IPS-18c (cell line): ENCODE data around the gene KPNB1.

Experiments
- H3K4me3 ChIP-seq: 2 replicates; pipeline ENCODE4 v1.7.0; 2013; ENCODE audit warnings: low read depth, mild to moderate bottlenecking, low read length, moderate library complexity; ENCODE audit not compliant: insufficient read depth
- H3K9me3 ChIP-seq: one replicate; pipeline ENCODE4 v1.6.1; 2013; ENCODE audit warnings: mild to moderate bottlenecking, low read length, moderate library complexity; ENCODE audit not compliant: control insufficient read depth, insufficient read depth

KPNB1 gene

GRCh38 chr17:47649153-47649971 lies at the start of gene KPNB1:
Gene KPNB1 (plus strand): TSS chr17:47649919. CDS start chr17:47650245, 326 bp downstream.
- H3K9me3 ChIP-seq, result no peaks in the 10 kb centered on the region
- H3K4me3 ChIP-seq, result peak within 1 kb of the TSS; percentile 85

GRCh38 chr17:47603830-47604597 lies 45.7 kb upstream of the KPNB1 start:
- Histone ChIP-seq H3K4me3 (no peak overlapping the region), H3K9me3 (no peaks in the 10 kb centered on the region)

DNA sequence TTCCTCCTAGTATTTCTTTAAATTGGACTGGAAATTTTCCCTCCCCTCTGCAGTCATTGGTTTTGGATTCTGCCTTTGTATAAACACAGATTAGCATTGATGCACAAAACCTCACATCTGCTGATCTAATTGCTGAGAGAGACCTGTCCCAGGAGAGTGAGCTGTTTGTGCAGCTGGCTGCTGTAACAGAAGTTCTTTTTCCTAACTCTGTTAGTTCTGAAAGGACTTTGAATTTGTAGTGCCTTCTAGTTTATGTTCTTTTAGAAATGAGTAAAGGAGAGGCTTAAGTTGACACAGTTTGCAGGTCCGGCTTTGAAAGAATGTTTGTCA lies 45.2 kb upstream of the KPNB1 start:
- Histone ChIP-seq H3K4me3 (no peak overlapping the region), H3K9me3 (no peaks in the 10 kb centered on the region)

DNA sequence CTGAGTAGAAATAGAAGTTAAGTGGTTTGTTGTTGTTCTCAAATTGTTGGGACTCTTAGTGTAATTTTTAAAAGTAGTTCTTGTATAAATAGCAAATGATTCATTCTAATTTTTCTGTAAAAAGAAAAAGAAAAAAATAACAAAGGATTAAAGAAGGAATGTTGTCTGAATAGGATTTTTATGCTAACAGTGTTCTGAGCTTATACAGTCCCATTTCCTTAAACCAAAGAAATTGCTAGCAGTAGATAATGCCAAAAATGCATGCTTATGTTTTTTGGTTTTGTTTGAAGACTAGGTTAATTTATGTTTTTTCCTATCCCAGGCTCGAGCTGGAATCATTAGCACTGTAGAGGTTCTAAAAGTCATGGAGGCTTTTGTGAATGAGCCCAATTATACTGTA lies 44.7 kb upstream of the KPNB1 start:
- no peak overlapping the region for H3K4me3 ChIP-seq
- H3K9me3 ChIP-seq, result no peaks in the 10 kb centered on the region

GRCh38 chr17:47607481-47607880 lies 42.2 kb upstream of the KPNB1 start:
- H3K9me3 ChIP-seq, result no peaks in the 10 kb centered on the region

GRCh38 chr17:47611372-47612350 lies 38.1 kb upstream of the KPNB1 start:
- no peaks in the 10 kb centered on the region for H3K9me3 ChIP-seq
- no peak overlapping the region for H3K4me3 ChIP-seq

More at GRCh38 chr17:47607481-47607880, 42.2 kb upstream of the KPNB1 start:
- H3K4me3 ChIP-seq, result no peak overlapping the region

- no peaks in the 10 kb centered on the region for H3K9me3 ChIP-seq
- H3K4me3 ChIP-seq, result no peak overlapping the region
These were observed 33.8 kb upstream of the KPNB1 start for GRCh38 chr17:47615766-47616424.

DNA sequence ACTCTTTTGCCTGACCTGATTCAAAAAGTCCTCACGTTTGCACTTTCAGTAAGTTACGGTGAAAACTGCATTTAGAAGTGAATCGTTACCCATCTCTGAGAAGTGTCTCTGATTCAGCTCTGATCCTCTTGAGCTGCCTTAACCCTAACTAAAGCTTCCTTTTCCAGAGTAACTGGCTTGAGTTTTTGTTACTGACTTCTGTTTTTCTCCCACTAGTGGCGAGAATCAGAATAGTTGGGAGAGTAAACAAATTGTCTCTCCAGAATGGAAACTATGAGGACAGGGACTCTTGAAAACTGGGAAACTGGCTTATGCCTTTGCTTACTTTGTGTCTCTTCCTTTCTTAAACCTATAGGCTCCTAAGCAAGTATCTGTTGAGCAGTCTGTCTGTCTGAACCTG lies 31.3 kb upstream of the KPNB1 start:
- H3K9me3 ChIP-seq, result no peaks in the 10 kb centered on the region
- no peak overlapping the region for H3K4me3 ChIP-seq

DNA sequence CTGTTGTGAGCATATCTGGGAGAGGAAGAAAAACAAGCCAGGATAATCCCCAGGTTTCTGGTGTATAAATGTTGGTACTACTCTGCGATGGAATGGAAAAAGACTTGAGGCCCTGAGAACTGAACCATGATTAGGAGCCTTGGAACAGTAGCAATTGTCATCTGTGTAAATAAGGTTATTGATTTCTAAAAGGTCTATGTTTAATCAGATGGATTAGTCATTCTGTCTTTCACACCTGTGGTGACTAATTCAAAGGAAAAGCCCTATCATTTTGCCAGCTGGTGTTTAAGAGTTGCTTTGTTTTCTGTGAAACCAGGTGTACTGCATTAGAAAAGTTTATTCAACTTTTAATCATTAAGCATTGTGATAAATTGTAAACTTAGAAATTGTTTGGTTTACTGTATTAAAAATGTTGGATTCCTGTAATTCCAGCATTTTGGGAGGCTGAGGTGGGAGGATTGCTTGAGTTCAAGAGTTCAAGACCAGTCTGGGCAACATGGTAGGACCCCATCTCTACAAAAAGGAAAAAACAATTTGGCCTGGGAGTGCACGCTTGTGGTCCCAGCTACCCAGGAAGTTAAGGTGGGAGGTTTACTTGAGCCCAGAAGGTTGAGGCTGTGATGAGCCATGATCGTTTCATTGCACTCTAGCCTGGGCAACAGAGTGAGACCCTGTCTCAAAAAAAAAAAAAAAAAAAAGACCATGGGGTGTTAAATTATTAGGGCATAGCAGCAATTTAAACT lies 29.0 kb upstream of the KPNB1 start:
- no peaks in the 10 kb centered on the region for H3K9me3 ChIP-seq
- no peak overlapping the region for H3K4me3 ChIP-seq

GRCh38 chr17:47621293-47622179 lies 28.2 kb upstream of the KPNB1 start:
- Histone ChIP-seq H3K9me3 (no peaks in the 10 kb centered on the region), H3K4me3 (no peak overlapping the region)

GRCh38 chr17:47622180-47622549 lies 27.6 kb upstream of the KPNB1 start:
- Histone ChIP-seq H3K4me3 (no peak overlapping the region), H3K9me3 (no peaks in the 10 kb centered on the region)

GRCh38 chr17:47624727-47625068 lies 25.0 kb upstream of the KPNB1 start:
- no peaks in the 10 kb centered on the region for H3K9me3 ChIP-seq
- no peak overlapping the region for H3K4me3 ChIP-seq

DNA sequence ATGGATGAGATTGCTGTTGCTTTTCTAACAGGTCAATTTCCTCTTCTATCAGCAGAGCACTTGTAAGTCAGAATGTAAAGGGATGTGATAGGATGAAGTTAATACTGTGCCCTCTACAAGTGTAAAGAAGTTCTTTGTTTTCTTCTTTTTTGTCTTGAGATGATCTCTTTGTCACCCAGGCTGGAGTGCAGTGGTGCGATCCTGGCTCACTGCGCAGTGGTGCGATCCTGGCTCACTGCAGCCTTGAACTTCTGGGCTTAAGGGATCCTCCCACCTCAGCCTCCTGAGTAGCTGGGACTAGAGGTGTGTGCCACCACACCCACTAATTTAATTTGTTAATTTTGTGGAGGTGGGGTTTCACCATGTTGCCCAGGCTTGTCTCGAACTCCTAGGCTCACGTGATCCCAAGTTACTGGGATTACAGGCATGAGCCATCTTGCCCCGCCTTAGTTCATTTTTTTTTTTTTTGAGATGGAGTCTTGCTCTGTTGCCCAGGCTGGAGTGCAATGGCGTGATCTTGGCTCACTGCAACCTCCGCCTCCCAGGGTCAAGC lies 21.6 kb upstream of the KPNB1 start:
- no peak overlapping the region for H3K4me3 ChIP-seq
- no peaks in the 10 kb centered on the region for H3K9me3 ChIP-seq

- Histone ChIP-seq H3K9me3 (no peaks in the 10 kb centered on the region), H3K4me3 (no peak overlapping the region)
These were observed 19.9 kb upstream of the KPNB1 start for GRCh38 chr17:47629826-47630225.

DNA sequence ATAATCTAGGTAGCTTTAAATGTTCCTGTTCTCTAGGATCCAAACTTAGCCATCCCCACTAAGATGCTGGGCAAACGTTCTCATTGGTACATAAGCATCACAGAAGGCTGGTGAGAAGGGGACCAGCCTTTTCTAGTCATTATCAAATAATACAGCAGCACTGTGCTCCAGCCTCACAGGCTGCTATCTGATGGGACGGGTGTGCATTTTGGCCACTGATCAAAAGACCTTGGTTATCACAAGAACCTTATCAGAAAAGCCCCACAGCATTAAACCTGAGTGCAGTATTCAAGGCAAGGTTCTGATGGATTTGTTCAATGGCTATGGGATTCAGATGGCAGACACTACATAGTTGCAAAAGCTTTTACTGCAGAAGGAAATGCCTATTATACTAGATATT lies 19.1 kb upstream of the KPNB1 start:
- H3K9me3 ChIP-seq, result no peaks in the 10 kb centered on the region
- H3K4me3 ChIP-seq, result no peak overlapping the region
